HG03521 (cell line): ENCODE results near the gene BTBD18.
A peak's percentile ranks its signal among the peaks of the same experiment; 100 is the strongest.
"Not testable (repeated sequence)": the region's sequence is repeated elsewhere in the genome, so short reads cannot be mapped to it uniquely, and the experiment has no call there.

ENCODE experiments used
- ATAC-seq: cut with Tn5 transposase; IDR thresholded peaks from one replicate; pipeline ENCODE4 v1.9.1; 2021; ENCODE audit warnings: mild to moderate bottlenecking, moderate library complexity; ENCODE audit not compliant: unreplicated experiment

Gene BTBD18

DNA sequence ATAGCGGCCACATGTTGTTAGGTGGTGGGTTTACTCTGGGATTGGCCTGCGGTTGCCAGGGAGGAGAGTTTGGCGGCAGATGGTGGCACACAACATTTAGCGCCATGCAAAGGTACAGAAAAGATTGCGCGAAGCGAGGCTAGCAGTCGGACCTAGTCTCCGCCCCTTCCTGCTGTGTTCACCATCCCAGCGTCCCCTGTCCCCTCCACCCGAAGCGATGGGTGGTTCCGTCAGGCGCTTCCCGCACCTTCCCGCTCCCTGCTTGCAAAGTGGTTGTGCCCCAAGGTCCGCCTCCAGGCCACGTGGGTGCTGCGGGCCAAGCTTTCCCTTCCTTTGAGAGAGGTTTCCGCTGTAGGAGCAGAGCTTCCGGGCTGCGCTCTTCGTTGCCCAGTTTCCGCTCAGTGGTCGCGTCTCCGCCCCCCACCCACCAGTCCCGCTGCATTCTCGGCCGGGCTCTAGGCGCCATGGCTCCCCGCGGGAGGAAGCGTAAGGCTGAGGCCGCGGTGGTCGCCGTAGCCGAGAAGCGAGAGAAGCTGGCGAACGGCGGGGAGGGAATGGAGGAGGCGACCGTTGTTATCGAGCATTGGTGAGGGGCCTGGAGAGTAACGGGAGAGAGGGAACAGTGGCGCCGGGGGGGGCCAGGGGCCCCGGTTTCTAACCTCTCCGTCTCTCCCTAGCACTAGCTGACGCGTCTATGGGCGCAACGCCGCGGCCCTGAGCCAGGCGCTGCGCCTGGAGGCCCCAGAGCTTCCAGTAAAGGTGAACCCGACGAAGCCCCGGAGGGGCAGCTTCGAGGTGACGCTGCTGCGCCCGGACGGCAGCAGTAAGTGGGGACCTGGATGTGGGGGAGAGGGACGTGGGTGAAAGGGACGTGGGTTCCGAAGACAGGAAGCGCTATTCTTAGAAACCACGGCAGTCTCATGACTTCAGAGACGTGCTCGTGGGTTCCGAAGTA, 10.2 kb downstream of the BTBD18 start, which contains the start of gene SELENOH:
Gene SELENOH, plus strand, starts transcription at position 360 of the 955 bp plus-strand sequence. Its CDS starts 105 bp downstream, at position 465.
- peak; percentile 81 for ATAC-seq

GRCh38 chr11:57735619-57736298, 15.9 kb downstream of the BTBD18 start:
- no peak for ATAC-seq

- ATAC-seq = no peak
These were observed 19.0 kb downstream of the BTBD18 start for GRCh38 chr11:57732661-57733060.

DNA sequence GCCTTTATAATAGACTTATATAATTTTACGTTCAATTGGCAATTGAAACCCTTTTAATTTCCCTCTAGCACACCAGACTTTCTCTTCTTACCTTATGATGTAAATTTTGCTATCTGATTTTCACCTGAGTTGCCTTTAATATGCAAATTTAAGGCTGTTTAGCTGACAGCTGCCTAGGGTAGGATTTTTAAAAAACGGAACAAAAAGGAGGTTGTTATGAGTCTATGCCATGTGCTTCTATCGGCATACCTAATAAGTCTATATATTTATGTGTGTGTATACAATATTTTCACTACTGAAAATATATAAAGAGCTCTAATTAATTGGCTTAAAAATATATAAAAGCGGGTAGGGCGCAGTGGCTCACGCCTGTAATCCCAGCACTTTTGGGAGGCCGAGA, 22.1 kb downstream of the BTBD18 start:
- no peak for ATAC-seq

DNA sequence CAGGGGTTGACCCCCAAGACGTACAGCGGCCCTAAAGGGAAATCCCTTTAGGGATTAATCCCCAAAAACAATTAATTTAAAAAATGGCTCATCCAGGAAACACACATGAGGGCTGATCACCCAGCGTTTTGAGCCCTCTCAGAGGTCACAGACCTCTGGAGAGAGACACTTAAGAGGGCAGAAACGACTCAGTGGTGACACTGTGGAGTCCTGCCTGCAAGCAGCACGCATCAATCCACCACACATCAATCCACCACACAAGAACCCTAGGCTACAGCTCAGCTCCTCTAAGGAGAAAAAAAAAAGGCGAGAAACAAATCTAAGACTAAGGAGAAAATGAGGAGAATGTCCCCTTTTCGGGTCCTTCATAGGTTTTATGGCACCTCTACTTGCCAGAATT, 22.8 kb downstream of the BTBD18 start:
- ATAC-seq = no peak

DNA sequence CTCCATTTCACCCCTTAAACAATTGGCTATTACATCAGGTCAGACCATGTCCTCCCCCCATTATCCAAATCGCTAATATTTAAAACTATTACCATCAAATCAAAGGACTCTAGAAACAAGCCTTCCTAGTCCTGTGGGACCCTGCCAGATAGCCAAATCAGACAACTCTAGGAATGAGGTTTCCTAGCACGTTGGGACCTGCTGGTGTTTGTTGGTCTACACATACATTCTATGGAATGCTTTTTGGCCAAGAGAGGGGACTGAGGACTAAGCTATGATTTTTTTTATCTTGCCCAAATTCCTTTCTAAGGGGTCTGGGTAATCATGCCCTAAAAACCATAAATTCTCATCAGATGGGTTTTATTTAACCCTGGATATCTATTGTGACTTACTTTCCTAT, 24.4 kb downstream of the BTBD18 start:
- no peak for ATAC-seq

GRCh38 chr11:57716726-57717125, 34.9 kb downstream of the BTBD18 start:
- ATAC-seq = not testable (repeated sequence)

- no peak for ATAC-seq
These were observed 37.8 kb downstream of the BTBD18 start for GRCh38 chr11:57713835-57714234.

- peak; percentile 93 for ATAC-seq
These were observed 39.1 kb downstream of the BTBD18 start, which contains the start of gene TMX2 for GRCh38 chr11:57712256-57713150. Gene TMX2 (plus strand): TSS chr11:57712593. CDS start chr11:57712619, 26 bp downstream.

DNA sequence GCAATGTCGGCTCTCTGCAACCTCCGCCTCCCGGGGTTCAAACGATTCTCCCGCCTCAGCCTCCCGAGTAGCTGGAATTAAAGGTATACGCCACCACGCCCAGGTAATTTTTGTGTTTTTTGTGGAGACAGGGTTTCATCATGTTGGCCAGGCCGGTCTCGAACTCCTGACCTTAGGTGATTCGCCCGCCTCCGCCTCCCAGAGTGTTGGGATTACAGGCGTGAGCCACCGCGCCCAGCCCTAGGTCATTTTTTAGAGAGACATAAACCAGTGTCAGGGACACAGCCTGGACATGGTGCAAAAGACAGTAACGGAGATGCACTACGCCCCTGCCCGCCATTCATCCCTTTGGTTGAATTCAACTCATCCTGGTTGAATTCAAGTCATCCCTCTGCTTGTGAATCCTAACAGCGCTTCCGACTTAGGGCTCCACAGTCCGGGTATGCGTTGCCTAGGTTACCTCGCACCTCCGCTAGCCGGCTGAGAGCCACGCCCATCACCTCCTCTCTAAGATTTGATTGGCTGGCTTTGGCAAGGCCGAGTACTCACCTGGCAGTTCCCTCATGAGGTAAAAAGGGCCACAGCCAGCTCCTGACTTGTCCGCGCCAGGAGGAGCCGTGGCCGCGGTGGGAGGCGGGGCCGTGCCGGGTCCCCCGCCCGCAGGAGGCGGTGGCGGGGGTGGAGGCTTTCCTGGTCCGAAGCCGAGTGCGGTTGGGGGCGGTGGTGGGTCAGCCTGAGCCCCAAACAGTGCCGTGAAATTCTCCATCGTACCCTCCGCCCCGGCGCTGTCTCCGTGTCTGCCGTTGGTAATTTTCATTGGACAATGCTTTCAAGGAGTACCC, 40.0 kb downstream of the BTBD18 start, which contains the start of gene MED19:
Gene MED19, minus strand, starts transcription at position 802 of the 842 bp plus-strand sequence. Its CDS starts 36 bp downstream, at position 766.
- ATAC-seq = peak; percentile 41

- ATAC-seq = no peak
These were observed 41.7 kb downstream of the BTBD18 start for GRCh38 chr11:57709802-57710367.

DNA sequence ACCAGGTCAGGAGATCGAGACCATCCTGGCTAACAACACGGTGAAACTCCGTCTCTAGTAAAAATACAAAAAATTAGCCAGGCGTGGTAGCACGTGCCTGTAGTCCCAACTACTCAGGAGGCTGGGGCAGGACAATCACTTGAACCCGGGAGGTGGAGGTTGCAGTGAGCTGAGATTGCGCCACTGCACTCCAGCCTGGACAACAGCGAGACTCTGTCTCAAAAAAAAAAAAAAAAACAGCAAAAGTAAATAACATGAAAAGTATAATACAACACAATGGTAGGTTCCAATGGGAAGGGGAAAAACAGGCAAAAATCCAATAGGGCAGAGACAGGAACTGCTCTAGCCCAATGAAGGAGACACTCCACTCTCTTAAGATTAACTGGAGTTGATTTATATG, 46.2 kb downstream of the BTBD18 start:
- not testable (repeated sequence) for ATAC-seq

DNA sequence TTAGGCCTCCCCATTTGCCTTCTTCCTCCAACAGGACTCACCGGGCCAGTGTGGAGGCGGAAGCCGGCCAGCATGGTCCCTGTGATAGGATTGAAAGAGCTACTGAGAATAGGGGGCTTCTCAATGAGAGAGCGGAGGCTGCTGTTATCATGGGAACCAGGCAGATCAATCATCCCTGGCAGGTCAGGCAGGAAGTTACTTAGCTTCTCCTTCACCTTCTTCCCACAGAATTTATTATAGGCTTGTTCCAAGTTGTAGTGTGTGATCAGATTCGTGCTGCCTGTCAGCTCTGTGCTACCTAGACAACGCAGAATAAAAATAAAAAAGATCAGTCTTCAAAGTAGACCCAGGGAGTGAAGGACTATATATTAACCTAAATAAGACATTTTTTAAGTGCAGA, 46.7 kb downstream of the BTBD18 start:
- ATAC-seq = no peak

- no peak for ATAC-seq
These were observed 48.3 kb downstream of the BTBD18 start for GRCh38 chr11:57703341-57703740.

- no peak for ATAC-seq
These were observed 51.2 kb downstream of the BTBD18 start for GRCh38 chr11:57700425-57700824.

DNA sequence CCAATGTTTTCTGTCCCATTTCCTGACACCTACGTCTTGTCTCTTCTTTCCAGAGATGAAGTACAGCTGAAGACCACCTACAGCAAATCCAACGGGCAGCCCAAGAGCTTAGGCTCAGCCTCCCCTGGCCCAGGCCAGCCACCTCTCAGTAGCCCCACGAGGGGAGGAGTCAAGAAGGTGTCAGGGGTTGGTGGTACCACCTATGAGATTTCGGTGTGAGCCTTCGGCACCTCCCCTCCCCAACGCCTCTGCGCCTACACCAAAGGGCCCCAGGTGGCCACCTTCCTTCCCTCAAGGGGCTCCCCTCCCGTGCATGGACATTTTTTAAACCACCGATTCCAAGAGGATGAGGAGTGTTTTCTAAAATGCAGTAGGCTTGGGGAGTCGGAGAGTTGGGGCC, 51.8 kb downstream of the BTBD18 start:
- no peak for ATAC-seq

DNA sequence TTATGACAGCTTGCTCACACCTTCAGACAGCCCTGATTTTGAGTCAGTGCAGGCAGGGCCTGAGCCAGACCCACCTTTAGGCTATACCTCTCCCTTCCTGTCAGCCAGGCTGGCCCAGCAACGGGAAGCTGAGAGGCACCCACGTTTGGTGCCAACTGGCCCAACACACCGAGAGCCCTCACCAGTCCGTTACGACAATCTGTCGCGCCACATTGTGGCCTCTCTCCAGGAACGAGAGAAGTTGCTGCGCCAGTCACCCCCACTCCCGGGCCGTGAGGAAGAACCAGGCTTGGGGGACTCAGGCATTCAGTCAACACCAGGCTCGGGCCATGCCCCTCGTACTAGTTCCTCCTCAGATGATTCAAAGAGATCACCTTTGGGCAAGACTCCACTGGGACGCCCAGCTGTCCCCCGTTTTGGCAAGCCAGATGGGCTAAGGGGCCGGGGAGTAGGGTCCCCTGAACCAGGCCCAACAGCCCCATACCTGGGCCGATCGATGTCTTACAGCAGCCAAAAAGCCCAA, 52.7 kb downstream of the BTBD18 start:
- no peak for ATAC-seq
